NCI-H510A (cell line): ENCODE data around the gene MGRN1.
"Not testable (repeated sequence)": the region's sequence is repeated elsewhere in the genome, so short reads cannot be mapped to it uniquely, and the experiment has no call there.

ENCODE experiments used
- DNase-seq: peaks from one replicate; lab custom pipeline; 2025; lab: John Stamatoyannopoulos, UW

Gene MGRN1

DNA sequence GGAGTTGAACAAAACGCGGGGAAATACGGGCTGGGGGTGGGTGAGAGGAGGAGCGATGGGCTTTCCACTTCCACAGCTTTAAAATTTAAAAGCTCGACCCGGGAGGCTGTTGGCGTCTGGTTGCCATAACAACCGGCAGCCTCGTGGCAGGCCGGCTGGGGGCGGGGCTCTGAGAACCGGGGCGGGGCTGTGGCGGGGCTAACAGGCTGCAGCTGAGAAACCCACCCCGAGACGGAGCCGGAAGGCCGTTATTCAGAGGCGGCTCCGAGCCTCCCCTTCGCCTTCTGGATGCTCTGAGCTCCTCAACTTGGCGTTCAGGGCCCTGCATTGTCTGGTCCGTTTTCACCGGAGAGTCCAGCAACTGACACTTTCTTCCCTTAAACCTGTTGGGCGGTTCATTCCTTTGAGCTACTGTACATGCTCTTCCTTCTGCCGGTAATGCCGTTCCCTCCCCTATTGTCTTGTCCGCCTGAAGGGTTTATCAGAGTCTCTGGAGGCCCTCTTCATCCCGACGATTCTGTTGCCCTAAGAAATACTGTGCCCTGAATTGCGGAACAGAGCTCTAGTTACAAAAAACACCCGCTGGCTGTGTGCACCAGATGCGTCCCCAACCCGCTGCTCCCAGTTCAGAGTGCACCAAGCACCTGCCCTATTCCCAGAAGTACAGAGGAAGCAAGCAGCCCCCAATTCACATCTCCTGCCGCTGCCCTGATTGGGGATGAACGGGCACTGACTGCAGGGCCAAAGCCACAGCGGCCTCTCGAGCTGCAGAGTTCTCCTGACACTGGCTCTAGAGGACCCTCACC lies 110.3 kb downstream of the MGRN1 start:
- DNase-seq, result peak; percentile 43

DNA sequence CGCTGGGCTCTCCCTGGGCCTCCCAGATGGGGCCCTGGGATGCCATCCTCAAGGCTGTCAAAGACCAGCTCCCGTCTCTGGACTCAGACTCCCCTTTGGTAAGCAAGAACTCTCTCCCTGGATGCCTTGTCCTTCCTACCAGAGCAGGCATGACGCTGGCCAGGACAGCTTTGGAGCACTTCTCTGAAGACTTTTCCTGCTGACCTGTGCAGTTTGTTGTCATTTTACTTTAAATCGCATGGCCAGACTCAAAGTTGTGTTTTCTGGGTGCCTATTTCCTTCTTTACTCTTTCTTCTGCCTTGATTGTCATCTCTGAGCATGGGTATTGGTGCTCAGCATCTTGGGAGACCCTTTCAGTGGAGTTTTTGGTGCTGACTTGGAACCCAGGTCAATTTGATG lies 111.9 kb downstream of the MGRN1 start:
- no peak for DNase-seq

DNA sequence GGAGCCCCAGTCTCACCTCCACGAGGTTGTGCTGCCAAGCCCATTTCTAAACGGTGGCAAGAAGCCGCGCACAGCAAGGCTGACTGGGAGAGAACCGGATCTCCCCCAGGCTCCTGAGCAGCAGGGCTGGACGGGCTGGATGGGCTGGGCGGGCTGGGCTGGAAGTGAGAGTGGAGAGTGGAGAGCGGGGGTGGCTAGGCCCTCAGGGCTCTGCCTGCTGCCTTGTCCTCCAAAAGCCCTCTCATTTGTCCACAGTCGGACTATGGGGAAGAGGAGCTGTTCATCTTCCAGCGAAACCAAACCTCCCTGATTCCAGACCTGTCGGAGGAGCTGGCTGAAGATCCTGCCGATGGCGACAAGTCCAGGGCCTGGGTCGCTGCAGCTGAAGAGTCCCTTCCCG lies 112.9 kb downstream of the MGRN1 start:
- no peak for DNase-seq

DNA sequence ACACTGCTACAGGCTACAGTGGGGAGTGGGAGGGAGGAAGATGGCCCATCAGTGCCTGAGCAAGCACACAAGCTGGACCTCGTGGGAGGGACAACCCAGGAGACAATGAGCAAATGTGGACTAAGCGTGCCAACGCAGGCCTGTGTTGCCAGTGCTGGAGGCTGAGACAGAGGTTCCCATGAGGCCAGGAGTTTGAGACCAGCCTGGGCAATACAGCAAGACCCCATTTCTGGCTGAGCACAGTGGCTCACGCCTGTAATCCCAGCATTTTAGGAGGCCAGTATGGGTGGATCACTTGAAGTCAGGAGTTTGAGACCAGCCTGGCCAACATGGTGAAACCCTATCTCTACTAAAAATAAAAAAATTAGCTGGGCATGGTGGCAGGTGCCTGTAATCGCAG lies 113.7 kb downstream of the MGRN1 start:
- not testable (repeated sequence) for DNase-seq
